Right cardiac atrium (tissue), 5 donors: ENCODE measurements around the gene RIMS1. TPM values are rescaled to one million over a fixed set of nuclear protein-coding genes. Genes with fewer than 3 reads are reported as not detected.

ENCODE experiments used
- ATAC-seq, 2 donors: fragments of 200-7000 bp; cut with Tn5 transposase; one replicate each; pipeline versions ENCODE4 v1.8.0 to v1.9.1; 2020; ENCODE audit warnings: moderate library complexity in 2 of 2, mild to moderate bottlenecking in 1 of 2
- DNase-seq, 3 donors: peaks; one replicate each; pipeline ENCODE4 v3.0.0-alpha.2; 2020
- H3K27ac ChIP-seq: one replicate; pipeline ENCODE4 v1.5.1; 2013; ENCODE audit warnings: mild to moderate bottlenecking, low read length, control low read depth, moderate library complexity
- H3K27me3 ChIP-seq: one replicate; pipeline ENCODE4 v1.6.1; 2013; ENCODE audit not compliant: control insufficient read depth, insufficient read depth
- H3K4me1 ChIP-seq: one replicate; pipeline ENCODE4 v1.6.1; 2013; ENCODE audit warnings: low read length; ENCODE audit not compliant: control insufficient read depth, insufficient read depth
- H3K4me3 ChIP-seq: one replicate; pipeline ENCODE4 v1.5.1; 2013; ENCODE audit warnings: low read length, control low read depth
- H3K9me3 ChIP-seq: one replicate; pipeline ENCODE4 v1.6.1; 2013; ENCODE audit warnings: low read length; ENCODE audit not compliant: control insufficient read depth
- WGBS: extraction: QIAGEN DNeasy Blood & Tissue Kit; methylation state at CpG from one replicate; pipeline ENCODE4 v1.1.7; 2013; 5-methylcytosine and 5-hydroxymethylcytosine counted together
- intact Hi-C, 4 donors: fragments of 100-400 bp; cut with DNase I; formaldehyde crosslinking; loops; one replicate each; pipeline versions ENCODE4 v1.11.0 to v1.14.0; 2022 to 2023
- polyA plus RNA-seq: library from polyadenylated mRNA; stranded (reverse); fragments of 200-250 nt; gene quantifications from one replicate; pipeline ENCODE4 v1.2.3, GENCODE V29; 2013
- total RNA-seq, 4 donors: library from RNA; stranded (reverse); fragmentation: NEBNext Ultra II Directional; extraction: Animal tissue kit (Norgen Biotek cat#: 25700); gene quantifications; one replicate each; pipeline ENCODE4 v1.2.1, GENCODE V29; 2021
- donor health status: healthy with polysubstance abuse.
- donor health status: DM: no; HTN: yes; CAD: no.
- donor health status: DM: no; HTN: no; CAD: no.
- donor health status: DM: no; HTN: yes; CAD: no; lungs with severe emphysema.
- donor health status: DM: yes; HTN: yes; CAD: no.

RIMS1 gene
- total and polyA plus RNA-seq, 5 donors: 0.02 to 0.36 (median 0.21) TPM

- DNase-seq (no peak), ATAC-seq (no peak)
- intact Hi-C loops: no loop called here
- Histone ChIP-seq H3K4me1 (no peaks in the 10 kb centered on the region), H3K4me3 (no peak overlapping the region), H3K27ac (no peak overlapping the region), H3K9me3 (no peaks in the 10 kb centered on the region), H3K27me3 (no peaks in the 10 kb centered on the region)
These were observed 153.8 kb downstream of the RIMS1 start for GRCh38 chr6:72040111-72040510.

- no peak for ATAC-seq
- WGBS: 71% methylated on average over 2 of the region's 2 CpGs
These were observed 155.7 kb downstream of the RIMS1 start for GRCh38 chr6:72042088-72042487.

GRCh38 chr6:72048080-72048479, 161.7 kb downstream of the RIMS1 start:
- Histone ChIP-seq H3K27ac (no peak overlapping the region), H3K9me3 (no peaks in the 10 kb centered on the region), H3K4me3 (no peak overlapping the region), H3K27me3 (no peaks in the 10 kb centered on the region), H3K4me1 (no peaks in the 10 kb centered on the region)
- ATAC-seq: peak in 1 of 2 donors; percentile 29
- 40% methylated on average over 2 of the region's 2 CpGs for WGBS
- peak in 1 of 3 donors; percentile 51 for DNase-seq
- intact Hi-C loops: no loop called here

More at GRCh38 chr6:72042088-72042487, 155.7 kb downstream of the RIMS1 start:
- DNase-seq: no peak
- Histone ChIP-seq H3K27ac (no peak overlapping the region), H3K27me3 (no peaks in the 10 kb centered on the region), H3K4me3 (no peak overlapping the region), H3K4me1 (no peaks in the 10 kb centered on the region), H3K9me3 (no peaks in the 10 kb centered on the region)
- intact Hi-C loops: no loop called here

- DNase-seq (no peak), ATAC-seq (no peak)
- Histone ChIP-seq H3K27me3 (no peaks in the 10 kb centered on the region), H3K4me3 (no peak overlapping the region), H3K4me1 (no peaks in the 10 kb centered on the region), H3K9me3 (no peaks in the 10 kb centered on the region), H3K27ac (no peak overlapping the region)
- 88% methylated on average over 3 of the region's 3 CpGs for WGBS
- intact Hi-C loops: no loop called here
These were observed 163.0 kb downstream of the RIMS1 start for GRCh38 chr6:72049376-72049775.

GRCh38 chr6:72061286-72061685, 174.9 kb downstream of the RIMS1 start:
- DNase-seq (no peak), ATAC-seq (no peak)
- WGBS: 41% methylated on average over 6 of the region's 6 CpGs
- Histone ChIP-seq H3K4me3 (no peak overlapping the region), H3K27me3 (no peaks in the 10 kb centered on the region), H3K9me3 (no peaks in the 10 kb centered on the region), H3K27ac (no peak overlapping the region), H3K4me1 (no peaks in the 10 kb centered on the region)
- intact Hi-C loops: no loop called here

- Histone ChIP-seq H3K4me1 (no peaks in the 10 kb centered on the region), H3K4me3 (no peak overlapping the region), H3K27ac (no peak overlapping the region), H3K27me3 (no peaks in the 10 kb centered on the region), H3K9me3 (no peaks in the 10 kb centered on the region)
- DNase-seq (no peak), ATAC-seq (no peak)
- 81% methylated on average over 7 of the region's 7 CpGs for WGBS
- intact Hi-C loops: no loop called here
These were observed 178.1 kb downstream of the RIMS1 start for GRCh38 chr6:72064399-72064975.

GRCh38 chr6:72078096-72078495, 191.7 kb downstream of the RIMS1 start:
- 95% methylated on average over 1 of the region's 1 CpG for WGBS
- Histone ChIP-seq H3K9me3 (no peaks in the 10 kb centered on the region), H3K27me3 (no peaks in the 10 kb centered on the region), H3K27ac (no peak overlapping the region), H3K4me1 (no peaks in the 10 kb centered on the region), H3K4me3 (no peak overlapping the region)
- no peak for DNase-seq
- ATAC-seq: no peak
- intact Hi-C loops: no loop called here

GRCh38 chr6:72080260-72080941, 194.1 kb downstream of the RIMS1 start:
- no peak for DNase-seq
- no peaks in the 10 kb centered on the region for H3K9me3 ChIP-seq
- no peak for ATAC-seq
- 57% methylated on average over 2 of the region's 2 CpGs for WGBS
- no peak overlapping the region for H3K27ac ChIP-seq
- intact Hi-C loops: loop anchor here (10.0 kb wide), 2 partner anchors 546 to 706 kb away; no protein-coding TSS in a partner anchor
- H3K27me3 ChIP-seq: no peaks in the 10 kb centered on the region
- H3K4me3 ChIP-seq: no peak overlapping the region
- no peaks in the 10 kb centered on the region for H3K4me1 ChIP-seq

- Histone ChIP-seq H3K27me3 (no peaks in the 10 kb centered on the region), H3K4me1 (no peaks in the 10 kb centered on the region), H3K27ac (no peak overlapping the region), H3K4me3 (no peak overlapping the region), H3K9me3 (no peaks in the 10 kb centered on the region)
- intact Hi-C loops: loop anchor here (10.0 kb wide), 2 partner anchors 547 to 707 kb away; no protein-coding TSS in a partner anchor
- ATAC-seq (no peak), DNase-seq (no peak)
These were observed 195.5 kb downstream of the RIMS1 start for GRCh38 chr6:72081871-72082270.

GRCh38 chr6:72083976-72084375, 197.6 kb downstream of the RIMS1 start:
- ATAC-seq: no peak
- Histone ChIP-seq H3K4me3 (no peak overlapping the region), H3K27me3 (no peaks in the 10 kb centered on the region), H3K9me3 (no peaks in the 10 kb centered on the region), H3K27ac (no peak overlapping the region), H3K4me1 (no peaks in the 10 kb centered on the region)
- no peak for DNase-seq
- intact Hi-C loops: loop anchor here (10.0 kb wide), 2 partner anchors 549 to 709 kb away; no protein-coding TSS in a partner anchor
- 82% methylated on average over 1 of the region's 1 CpG for WGBS

GRCh38 chr6:72084992-72085569, 198.7 kb downstream of the RIMS1 start:
- intact Hi-C loops: loop anchor here (10.0 kb wide), 2 partner anchors 550 to 710 kb away; no protein-coding TSS in a partner anchor

More at GRCh38 chr6:72084992-72085569, 198.7 kb downstream of the RIMS1 start:
- H3K4me1 ChIP-seq: no peaks in the 10 kb centered on the region
- 0% methylated on average over 1 of the region's 1 CpG for WGBS
- H3K9me3 ChIP-seq: no peaks in the 10 kb centered on the region
- no peak overlapping the region for H3K4me3 ChIP-seq
- ATAC-seq: no peak
- no peak for DNase-seq
- no peak overlapping the region for H3K27ac ChIP-seq
- H3K27me3 ChIP-seq: no peaks in the 10 kb centered on the region
